GM12864 (cell line): Measurements from ENCODE around the gene DYNLL2.

ENCODE experiments used
- DNase-seq: peaks from one replicate; pipeline ENCODE4 v3.0.0-alpha.2; 2011; ENCODE audit warnings: low read depth
- H3K4me3 ChIP-seq: 2 replicates; pipeline ENCODE4 v1.5.1; 2011; ENCODE audit warnings: mild to moderate bottlenecking, low read depth, low read length, control low read depth
- CTCF ChIP-seq: IDR thresholded peaks from 2 replicates; pipeline ENCODE4 v1.5.1; 2011; ENCODE audit warnings: low read depth, mild to moderate bottlenecking, moderate library complexity, low read length, control low read depth, inconsistent platforms; ENCODE audit errors: missing control alignments

The DYNLL2 gene

DNA sequence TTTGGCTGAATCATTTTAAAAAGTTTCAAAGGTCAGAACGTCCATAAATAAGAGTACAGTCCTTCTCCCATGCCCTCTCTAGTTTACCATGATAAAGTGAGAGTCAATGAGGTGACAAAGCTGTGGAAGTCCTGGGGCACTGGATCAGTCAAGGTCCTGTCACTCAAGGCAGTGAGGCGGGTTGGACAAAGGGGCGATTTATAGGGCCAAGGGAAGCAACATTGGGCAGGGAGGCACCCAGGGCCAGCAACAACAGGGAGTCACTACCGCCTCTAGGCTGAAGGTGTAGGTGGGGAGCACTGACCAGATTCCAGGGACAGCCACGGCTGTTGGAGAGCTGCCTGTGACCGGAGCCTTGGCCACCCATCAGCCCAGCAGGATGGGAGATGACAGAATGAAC, 28.6 kb upstream of the DYNLL2 start:
- no peak for TF ChIP-seq CTCF
- DNase-seq = no peak
- no peak overlapping the region for H3K4me3 ChIP-seq

DNA sequence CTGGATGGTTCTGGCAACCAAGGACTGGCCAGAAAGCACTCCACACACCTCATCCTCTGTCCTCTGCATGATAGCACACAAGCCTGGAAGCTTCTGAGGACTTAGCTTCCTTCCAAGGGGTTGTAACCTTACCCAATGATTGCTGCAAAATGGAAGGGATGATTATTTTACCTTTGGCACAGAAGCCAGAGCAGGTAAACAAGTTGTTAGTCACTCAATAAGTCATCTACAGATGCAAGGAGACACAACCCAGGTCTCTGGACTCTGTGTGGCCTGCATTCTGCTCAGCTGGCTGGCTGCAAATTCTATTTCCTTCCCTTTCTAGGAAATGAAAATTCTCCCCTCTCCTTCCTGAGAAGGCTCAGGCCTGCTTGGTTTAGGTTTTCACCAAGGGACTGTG, 26.7 kb upstream of the DYNLL2 start:
- H3K4me3 ChIP-seq = no peak overlapping the region
- DNase-seq = no peak
- TF ChIP-seq CTCF = no peak

DNA sequence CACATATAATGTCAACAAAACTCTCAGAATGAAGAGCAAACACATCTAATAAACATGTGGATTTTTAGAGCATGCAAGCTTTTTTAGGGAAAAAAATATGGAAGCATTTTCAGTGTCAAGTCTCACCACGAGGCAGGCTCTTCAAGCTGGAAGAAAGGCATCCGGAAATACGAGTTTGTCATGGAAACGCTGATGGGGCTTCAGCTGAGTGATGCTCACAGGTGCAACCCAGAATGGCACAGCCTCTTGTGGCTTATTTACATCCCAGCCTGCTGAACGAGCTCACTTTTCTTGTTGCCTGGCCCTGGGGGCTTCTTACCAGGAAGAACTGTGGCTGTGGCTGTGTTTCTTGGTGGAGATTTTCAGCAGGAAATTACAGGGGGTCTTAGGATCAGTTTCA, 24.1 kb upstream of the DYNLL2 start:
- no peak overlapping the region for H3K4me3 ChIP-seq
- TF ChIP-seq CTCF = no peak
- no peak for DNase-seq

DNA sequence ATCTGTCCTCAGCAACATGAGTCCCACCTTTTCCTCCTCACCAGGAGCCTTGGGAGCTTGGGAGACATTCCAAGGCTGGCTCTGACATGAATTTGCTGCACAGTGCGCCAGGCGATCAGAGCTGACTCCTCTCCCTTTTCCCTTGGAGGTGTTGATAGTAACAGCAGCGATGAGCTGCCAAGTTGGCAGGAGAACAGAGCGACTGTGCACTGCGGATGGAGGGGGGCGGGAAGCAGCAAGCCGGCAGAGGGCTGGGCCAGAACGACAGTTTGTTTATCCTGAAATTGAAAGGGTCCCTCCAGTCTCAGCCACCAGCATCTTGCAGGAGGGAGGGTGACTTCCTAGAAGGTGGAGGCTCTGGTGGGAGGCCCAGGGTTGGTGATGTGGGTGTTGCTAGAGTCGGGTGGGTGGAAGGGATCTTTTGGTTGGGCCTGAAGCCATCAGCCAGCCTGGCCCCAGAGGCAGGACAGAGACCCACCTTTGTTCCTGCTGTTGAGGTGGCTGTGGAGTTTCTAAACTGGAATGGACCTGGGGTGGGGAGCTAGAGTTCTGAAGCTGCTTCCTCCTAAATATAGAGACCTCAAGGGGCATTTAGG, 22.5 kb upstream of the DYNLL2 start:
- no peak overlapping the region for H3K4me3 ChIP-seq
- DNase-seq = no peak
- TF ChIP-seq CTCF = no peak

- no peak for DNase-seq
- no peak overlapping the region for H3K4me3 ChIP-seq
- no peak for TF ChIP-seq CTCF
Measured at GRCh38 chr17:58061672-58062071, 21.5 kb upstream of the DYNLL2 start.

DNA sequence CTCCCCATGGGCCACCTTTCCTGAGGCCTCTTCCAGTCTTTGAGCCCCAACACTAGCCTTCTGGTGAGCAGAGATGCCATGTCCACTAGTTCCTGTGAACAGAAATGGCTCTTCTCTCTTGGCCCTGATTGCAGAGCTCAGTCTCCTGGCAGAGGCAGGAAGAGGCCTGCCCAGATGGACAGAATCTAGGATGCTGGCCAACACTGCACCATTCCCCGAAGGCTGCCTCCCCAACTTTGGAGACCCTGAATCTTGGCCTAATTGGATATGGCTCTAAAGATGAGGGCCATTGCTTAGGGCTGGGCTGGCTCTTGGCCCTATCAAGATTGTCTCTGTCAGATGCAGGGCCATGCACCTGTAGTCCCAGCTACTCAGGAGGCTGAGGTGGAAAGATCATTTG, 18.0 kb upstream of the DYNLL2 start:
- no peak for DNase-seq
- H3K4me3 ChIP-seq = no peak overlapping the region
- TF ChIP-seq CTCF = no peak

- no peak for DNase-seq
- no peak overlapping the region for H3K4me3 ChIP-seq
- no peak for TF ChIP-seq CTCF
Measured at GRCh38 chr17:58066401-58066800, 16.8 kb upstream of the DYNLL2 start.
